RPMI7951 (cell line): ENCODE measurements around the gene TEC. TPM values are rescaled to one million over a fixed set of nuclear protein-coding genes. Genes with fewer than 3 reads are reported as not detected.

Source experiments
- DNase-seq: peaks from one replicate; pipeline ENCODE4 v3.0.0-alpha.2; 2012; ENCODE audit warnings: low read depth
- total RNA-seq: library from RNA; depleted of rRNA; stranded (reverse); fragments of >200 nt; shearing (Covaris generic); gene quantifications from 2 replicates; pipeline ENCODE4 v1.2.3, GENCODE V29; 2014

The TEC gene
- total RNA-seq, 1 experiment from 2014 or later = 3.8 TPM

GRCh38 chr4:48122756-48123155, 146.9 kb downstream of the TEC start:
- DNase-seq = no peak

DNA sequence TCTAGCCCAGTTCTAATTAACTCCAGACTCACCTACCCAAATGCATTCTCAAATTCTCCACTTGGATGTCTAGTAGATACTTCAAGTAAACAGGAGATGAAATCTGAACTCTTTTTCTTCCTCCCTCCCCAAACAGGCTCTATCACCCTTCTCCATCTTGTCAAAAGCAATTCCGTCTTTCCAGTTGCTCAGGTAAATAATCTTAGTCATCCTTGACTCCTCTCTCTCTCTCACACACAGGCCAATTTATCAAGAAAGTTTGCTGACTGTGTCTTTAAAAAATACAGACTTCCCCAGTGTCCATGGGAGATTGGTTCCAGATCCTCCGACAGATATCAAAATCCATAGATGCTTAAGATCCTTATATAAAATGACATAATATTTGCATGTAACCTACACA, 148.5 kb downstream of the TEC start:
- DNase-seq = no peak

DNA sequence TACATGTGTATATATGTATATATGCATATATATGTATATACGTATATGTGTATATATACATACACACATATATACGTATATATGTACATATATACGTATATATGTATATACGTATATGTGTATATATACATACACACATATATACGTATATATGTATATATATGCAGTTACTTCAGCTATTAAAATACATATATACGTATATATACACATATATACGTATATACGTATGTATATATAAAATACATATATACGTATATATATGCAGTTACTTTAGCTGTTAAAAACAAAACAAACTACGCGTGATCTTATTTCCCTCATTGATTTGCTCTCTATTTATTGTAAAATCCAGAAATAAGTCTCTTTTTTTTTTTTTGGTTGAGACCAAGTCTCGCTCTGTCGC, 149.5 kb downstream of the TEC start:
- no peak for DNase-seq

GRCh38 chr4:48119646-48120045, 150.0 kb downstream of the TEC start:
- DNase-seq = no peak

DNA sequence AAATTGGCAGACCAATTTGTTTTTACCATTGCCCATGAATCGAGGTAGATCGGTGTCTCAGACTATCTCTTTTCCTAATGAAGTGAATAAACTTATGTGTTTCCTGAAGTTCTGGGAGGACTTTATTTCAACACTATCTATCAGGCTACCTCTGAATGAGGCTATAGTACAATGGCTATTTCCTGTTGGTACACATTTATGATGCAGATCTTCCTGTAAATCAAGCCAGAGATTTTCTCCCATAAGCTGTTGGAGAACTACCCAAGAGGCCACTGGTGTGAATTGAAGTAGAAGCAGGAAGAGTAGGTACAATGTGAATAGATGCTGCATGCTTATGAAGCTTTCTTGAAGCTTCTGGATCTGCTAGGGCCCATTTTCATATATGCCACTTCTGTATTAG, 151.6 kb downstream of the TEC start:
- DNase-seq = no peak

GRCh38 chr4:48116582-48116981, 153.1 kb downstream of the TEC start:
- DNase-seq = no peak

DNA sequence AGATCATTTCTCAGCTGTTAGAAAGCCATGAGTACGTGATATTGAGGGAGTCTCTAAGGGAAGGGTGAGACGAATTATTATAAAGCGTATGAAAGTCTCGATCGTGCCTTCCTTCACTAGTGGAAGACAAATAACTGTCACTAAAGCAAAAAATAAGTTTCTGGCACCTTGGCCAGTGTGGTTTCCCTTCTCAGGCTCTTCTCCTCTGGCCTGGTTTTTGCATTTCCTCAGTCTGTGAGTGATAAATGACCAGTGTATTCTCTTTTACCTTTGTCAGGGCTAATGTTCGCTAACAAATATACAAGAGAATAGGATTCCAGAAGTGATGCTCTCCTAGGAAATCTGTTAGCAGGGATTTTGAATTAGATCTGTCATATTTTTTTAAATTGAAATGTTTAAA, 155.2 kb downstream of the TEC start:
- DNase-seq = no peak

- DNase-seq = peak; percentile 45
Measured at GRCh38 chr4:48112017-48112667, 157.5 kb downstream of the TEC start.

GRCh38 chr4:48110452-48110978, 159.1 kb downstream of the TEC start:
- no peak for DNase-seq

GRCh38 chr4:48109413-48110263, 160.0 kb downstream of the TEC start:
- peak; percentile 51 for DNase-seq

GRCh38 chr4:48108309-48109073, 161.1 kb downstream of the TEC start:
- DNase-seq = no peak

- no peak for DNase-seq
Measured at GRCh38 chr4:48105230-48105629, 164.4 kb downstream of the TEC start.

DNA sequence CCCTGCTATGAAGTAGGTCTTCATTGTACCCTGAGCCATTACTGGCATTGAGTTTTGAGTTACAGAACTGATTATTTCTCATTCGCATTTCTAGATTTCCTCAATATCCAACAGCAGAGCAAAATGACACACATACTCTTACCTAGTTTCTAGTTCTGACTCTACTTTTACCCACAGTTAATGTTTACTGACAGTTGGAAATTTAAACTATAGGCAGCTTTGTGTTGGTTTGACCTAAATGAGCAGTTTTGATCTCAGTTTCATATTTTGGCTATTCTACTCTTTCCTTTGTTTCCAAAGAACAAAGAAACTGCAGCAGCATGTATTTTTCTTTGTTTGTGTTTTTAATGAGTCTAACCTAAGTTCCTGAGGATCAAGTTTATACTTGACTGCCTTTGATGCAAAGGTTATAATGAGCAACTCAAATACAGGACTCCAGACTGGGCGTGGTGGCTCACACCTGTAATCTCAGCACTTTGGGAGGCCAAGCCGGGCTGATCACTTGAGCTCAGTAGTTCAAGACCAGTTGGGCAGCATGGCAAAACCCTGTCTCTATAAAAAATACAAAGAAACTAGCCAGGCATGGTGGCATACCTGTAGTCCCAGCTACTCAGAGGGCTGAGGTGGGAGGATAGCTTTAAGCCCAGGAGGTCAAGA, 166.0 kb downstream of the TEC start:
- DNase-seq = no peak

- no peak for DNase-seq
Measured at GRCh38 chr4:48102303-48102702, 167.3 kb downstream of the TEC start.

DNA sequence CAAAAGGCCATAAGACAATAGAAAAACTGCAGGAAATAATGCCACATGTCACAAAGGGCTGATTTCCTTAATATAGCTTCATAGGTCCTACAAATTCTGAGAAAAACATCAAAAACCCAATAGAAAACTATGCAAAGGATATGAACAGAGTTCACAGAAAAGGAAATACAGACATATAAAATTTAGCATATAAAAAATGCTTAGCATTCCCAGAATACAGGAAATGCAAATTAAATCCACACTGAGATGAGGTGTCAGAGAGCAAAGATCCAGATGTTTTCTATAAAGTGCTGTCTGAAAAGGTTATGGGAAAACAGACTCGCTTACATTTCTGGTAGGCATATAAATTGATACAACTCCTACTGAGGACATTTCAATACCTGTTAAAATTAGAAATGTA, 169.4 kb downstream of the TEC start:
- no peak for DNase-seq

DNA sequence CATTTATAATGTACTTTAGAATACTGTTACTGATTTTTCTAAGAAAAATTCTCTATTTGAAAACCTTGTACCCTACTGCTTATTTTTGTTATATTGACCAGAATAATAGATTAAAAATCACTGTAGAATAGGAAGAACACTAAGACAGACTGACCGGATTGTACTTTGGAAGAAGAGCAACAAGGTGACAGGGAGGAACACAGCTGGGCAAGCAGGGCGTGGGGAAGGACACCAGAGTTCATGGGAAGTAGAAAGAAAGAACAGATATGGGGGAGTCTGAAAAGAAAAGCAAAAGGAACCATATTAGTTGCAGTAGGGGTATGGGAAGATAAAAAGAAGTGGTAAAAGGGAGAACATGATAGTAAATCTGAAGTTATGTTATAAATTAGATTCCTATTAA, 174.2 kb downstream of the TEC start:
- DNase-seq = no peak

GRCh38 chr4:48093991-48094416, 175.6 kb downstream of the TEC start:
- peak; percentile 81 for DNase-seq

DNA sequence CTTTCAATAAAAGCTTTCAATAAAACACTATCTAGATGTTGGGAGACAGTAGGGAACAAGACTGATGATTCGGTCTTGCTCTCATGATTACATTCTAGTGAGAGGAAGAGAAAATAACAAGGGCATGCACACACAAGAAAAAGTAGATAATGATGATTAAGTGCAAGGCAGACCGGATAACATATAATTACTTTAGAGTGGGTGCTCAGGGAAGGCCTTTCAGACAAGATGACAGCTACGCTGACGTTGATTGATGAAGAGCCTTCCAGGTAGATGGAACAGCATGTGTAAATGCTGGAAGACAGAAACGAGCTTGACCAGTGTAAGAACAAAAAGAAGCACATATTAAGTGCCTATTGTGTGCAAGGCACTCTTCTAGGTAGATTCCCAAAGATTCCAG, 179.0 kb downstream of the TEC start:
- DNase-seq = no peak

DNA sequence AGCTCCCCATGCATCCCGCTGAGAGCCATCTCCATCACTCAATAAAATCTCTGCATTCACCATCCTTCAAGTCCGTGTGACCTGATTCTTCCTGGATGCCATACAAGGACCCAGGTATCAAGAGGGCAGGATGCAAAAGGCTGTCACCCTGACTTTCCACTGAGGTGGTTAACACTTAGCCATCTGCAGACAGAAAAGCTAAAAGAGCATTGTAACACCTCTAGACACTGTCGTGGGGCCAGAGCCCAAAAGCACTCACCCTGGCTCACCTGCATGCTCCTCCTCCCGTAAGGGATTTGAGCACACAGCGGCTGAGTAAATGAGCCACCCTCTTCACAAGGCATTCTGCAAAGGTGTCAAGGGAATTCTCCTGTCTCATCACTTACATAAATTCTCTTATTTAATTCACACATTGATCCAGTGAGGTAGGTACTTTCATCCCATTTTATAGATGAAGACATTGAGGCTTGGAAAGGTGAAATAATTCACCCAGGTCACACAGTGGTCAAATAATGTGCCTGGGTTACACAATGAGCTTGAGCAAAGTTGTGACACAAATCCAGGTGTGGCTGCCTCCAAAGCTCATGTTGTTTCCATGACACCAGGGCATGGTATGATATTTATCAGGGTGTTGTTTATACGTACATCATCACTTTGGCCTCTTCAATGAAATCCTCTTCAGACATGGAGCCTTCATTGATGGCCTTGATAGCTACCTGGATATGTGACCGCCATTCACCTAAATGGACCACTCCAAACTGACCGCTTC, 183.6 kb downstream of the TEC start:
- DNase-seq = no peak
